IPS-15b (cell line): ENCODE measurements around the gene LDLRAP1.

ENCODE experiments used
- H3K27me3 ChIP-seq: one replicate; pipeline ENCODE4 v1.6.1; 2013; ENCODE audit warnings: low read length; ENCODE audit not compliant: control insufficient read depth, insufficient read depth
- H3K36me3 ChIP-seq: one replicate; pipeline ENCODE4 v1.6.1; 2013; ENCODE audit warnings: low read length; ENCODE audit not compliant: control insufficient read depth, insufficient read depth
- H3K4me1 ChIP-seq: one replicate; pipeline ENCODE4 v1.6.1; 2013; ENCODE audit warnings: mild to moderate bottlenecking, low read length; ENCODE audit not compliant: control insufficient read depth, insufficient read depth
- H3K4me3 ChIP-seq: one replicate; pipeline ENCODE4 v1.5.1; 2013; ENCODE audit warnings: low read depth, low read length
- H3K9ac ChIP-seq: one replicate; pipeline ENCODE4 v1.6.1; 2013; ENCODE audit warnings: low read depth, mild to moderate bottlenecking, low read length
- H3K9me3 ChIP-seq: one replicate; pipeline ENCODE4 v1.6.1; 2013; ENCODE audit warnings: mild to moderate bottlenecking, low read length; ENCODE audit not compliant: control insufficient read depth, insufficient read depth

Gene LDLRAP1

DNA sequence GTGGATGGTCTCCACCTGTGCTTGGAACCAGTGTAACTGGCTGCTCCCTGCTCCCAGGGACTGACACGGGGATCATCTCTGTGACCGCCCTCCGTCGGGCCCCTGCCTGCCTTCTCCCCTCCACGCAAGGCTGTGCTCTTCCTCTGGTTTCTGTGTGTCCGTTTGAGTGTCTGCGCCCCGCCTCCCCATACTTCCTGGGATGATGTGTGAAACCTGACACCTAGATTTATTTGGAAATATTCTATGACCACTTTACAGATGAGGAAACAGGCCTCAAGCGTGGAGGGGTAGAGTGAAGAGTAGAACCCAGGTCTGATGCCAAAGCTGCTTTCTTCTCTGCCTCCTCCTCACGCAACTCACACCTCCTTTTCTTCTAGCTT, 24.3 kb downstream of the LDLRAP1 start:
- Histone ChIP-seq H3K36me3 (peaks cover 6% of the 10 kb centered on the region), H3K4me1 (peaks cover 16% of the 10 kb centered on the region), H3K4me3 (no peak overlapping the region), H3K27me3 (no peaks in the 10 kb centered on the region), H3K9ac (no peak overlapping the region), H3K9me3 (no peaks in the 10 kb centered on the region)

DNA sequence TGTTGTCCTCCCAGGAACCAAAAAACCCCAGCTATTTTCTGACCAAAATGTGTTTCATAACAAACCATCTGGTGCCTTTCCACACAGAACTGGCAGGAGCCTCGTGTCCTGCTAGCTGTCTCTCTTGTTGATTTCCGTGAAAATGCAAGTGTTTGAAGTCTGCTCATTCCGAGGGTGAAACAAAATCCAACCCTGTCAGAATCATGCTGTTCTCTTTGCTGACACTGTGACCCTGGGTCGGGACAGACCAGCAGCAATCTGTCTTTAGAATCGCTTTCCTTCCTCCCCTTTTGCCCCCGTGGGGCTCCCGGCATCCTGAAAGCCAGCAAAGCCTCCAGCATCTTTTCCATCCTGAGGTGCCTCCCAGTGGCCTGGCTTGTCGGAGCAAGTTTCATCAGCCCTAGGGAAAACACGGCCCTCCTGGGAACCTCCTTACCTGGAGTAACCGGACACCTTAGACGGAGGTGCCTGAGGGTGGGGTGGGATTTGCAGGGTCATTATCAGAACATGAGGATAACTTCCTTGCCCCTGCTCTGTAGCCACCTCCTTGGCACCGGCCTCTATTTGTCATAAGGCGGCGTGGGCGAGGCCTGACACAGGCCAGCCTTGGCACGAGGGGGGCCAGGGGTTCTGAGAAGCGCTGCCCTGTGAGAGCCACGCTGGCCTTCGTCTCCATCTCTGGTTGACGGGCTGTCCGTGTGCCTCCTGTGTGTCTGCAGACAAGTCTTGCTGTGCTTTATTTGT, 24.9 kb downstream of the LDLRAP1 start:
- H3K9me3 ChIP-seq = no peaks in the 10 kb centered on the region
- H3K4me1 ChIP-seq = peaks cover 18% of the 10 kb centered on the region
- no peaks in the 10 kb centered on the region for H3K27me3 ChIP-seq
- H3K9ac ChIP-seq = peak overlapping the region; percentile 5
- H3K36me3 ChIP-seq = peaks cover 6% of the 10 kb centered on the region
- no peak overlapping the region for H3K4me3 ChIP-seq

DNA sequence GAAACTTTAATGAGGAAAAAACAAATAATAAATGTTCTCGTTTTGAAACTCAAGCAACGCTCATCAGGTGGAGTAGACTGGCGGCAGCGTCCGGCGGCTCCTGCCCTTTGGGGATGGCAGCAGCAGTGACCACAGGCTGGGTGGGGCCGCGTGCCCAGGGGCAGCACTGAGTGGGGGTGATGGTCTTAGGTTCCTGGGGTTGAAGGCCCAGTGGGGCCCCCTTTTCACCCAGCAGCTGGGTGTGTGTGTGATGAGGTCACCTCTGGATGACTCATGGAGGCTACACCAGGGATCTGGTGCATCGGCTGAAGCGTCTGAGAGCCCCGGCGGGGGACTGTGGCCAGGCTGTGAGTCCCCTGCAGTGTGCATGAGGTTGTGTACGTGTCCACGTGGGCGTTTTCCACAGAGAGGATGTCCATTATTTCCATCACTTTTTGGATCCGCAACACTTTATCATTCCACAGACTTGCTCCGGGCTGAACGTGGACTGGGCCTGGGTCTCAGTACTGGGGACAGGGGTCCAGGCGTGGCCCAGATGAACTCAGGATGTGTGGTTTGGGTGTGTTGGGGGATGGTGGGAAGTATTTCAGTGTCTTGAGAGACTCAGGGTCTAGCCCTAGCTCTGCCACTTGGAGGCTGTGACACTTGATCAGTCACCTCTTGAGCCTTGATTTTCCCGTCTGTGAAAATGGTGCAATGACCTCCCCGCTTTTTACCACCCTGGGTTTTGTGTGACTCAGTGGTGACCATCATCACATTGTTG, 25.6 kb downstream of the LDLRAP1 start:
- Histone ChIP-seq H3K36me3 (peaks cover 1% of the 10 kb centered on the region), H3K4me1 (peaks cover 18% of the 10 kb centered on the region), H3K9ac (peak overlapping the region; percentile 5), H3K27me3 (no peaks in the 10 kb centered on the region), H3K9me3 (no peaks in the 10 kb centered on the region), H3K4me3 (no peak overlapping the region)

DNA sequence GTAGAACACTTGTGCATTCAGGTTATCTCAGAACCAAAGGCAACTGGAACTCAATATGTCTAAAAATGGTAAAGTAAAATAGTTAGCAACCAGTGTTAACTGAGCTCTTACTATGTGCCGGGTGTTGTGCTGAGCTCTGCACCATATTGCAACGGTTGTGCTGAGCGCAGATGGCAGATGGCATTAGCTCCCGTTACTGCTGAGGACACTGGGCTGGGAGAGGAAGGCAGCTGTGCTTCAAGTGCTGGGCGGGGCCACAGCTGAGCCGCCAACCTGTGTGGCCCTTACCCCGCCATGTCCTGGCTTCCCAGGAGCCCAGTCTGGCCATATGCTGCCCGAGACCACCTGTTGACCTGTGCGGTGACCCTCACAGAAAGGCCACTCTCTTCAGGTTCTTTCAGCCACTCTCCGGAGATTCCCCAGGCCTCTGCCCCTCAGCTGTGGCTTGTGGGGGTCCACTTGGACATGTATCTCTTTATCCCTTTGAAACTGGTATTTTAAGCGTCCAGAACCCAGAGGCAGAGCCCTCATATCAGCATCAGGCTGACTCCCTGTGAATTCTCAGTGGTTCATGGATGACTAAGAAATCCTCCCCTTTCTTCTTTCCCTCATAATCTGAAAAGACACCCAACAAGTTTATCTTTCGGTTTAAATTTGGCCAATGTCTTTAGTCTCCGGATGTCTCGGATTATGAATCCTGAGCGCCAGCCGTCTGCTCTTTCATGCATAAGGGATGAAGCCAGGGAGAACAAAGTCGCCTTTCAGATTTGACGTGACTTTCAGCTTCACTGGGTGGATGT, 26.4 kb downstream of the LDLRAP1 start:
- Histone ChIP-seq H3K27me3 (no peaks in the 10 kb centered on the region), H3K4me1 (peaks cover 18% of the 10 kb centered on the region), H3K9me3 (no peaks in the 10 kb centered on the region), H3K4me3 (no peak overlapping the region), H3K36me3 (no peaks in the 10 kb centered on the region), H3K9ac (no peak overlapping the region)

DNA sequence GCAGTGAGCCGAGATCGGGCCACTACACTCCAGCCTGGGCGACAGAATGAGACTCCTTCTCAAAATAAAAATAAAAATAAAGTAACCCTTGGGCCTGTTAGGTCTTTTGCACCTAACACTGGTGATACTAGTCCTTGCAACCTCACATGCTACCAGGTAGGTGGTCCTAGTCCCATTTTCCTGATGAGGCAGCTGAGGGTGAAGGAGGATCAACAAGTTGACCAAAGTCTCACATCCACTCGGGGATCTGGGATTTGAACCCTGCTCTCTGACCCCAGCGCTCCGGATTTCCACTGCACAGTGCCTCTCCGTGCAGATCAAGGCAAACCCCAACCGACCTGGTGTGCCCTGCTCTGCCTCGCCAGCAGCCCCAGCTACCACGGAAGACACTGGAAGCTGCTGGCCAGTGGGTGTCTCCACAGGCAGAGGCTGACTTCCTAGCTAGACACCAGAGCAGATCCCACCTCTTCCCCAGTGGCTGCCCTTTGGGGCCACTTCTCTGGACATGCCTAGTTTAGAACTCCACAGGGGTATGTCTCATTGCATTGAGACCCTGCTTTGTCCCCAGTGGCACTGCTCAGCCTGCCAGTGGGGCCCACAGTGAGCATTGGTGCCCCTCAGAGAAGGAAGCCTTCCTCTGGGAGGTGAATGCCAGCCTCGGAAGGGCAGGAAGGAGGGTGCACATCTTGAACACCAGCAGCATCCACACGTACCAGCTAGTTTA, 27.6 kb downstream of the LDLRAP1 start:
- H3K4me3 ChIP-seq = no peak overlapping the region
- H3K4me1 ChIP-seq = peaks cover 17% of the 10 kb centered on the region
- H3K36me3 ChIP-seq = no peaks in the 10 kb centered on the region
- no peaks in the 10 kb centered on the region for H3K27me3 ChIP-seq
- H3K9me3 ChIP-seq = no peaks in the 10 kb centered on the region
- H3K9ac ChIP-seq = no peak overlapping the region

DNA sequence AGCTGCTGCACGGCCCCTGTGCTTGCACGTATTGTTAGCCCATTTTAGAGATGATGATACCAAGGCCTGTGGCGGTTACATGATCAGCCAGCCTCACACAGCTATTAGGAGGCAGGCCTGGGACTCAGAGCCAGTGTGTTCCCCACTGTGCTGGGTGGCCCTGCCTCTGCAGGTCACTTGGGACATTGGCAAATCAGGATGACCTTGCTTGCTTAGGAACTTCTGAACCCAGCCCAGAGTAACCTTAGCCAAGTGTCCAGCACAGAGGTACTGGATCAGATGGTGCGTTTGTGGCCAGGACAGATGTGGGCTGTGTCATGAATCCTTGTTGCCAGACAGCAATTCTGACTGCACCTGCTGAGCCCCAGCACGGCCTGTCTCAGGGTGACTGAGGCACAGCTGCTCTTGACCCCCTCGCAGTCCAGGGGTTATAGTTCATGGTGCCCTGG, 28.1 kb downstream of the LDLRAP1 start:
- Histone ChIP-seq H3K9ac (no peak overlapping the region), H3K9me3 (no peaks in the 10 kb centered on the region), H3K4me3 (no peak overlapping the region), H3K27me3 (no peaks in the 10 kb centered on the region), H3K36me3 (no peaks in the 10 kb centered on the region), H3K4me1 (peaks cover 14% of the 10 kb centered on the region)

DNA sequence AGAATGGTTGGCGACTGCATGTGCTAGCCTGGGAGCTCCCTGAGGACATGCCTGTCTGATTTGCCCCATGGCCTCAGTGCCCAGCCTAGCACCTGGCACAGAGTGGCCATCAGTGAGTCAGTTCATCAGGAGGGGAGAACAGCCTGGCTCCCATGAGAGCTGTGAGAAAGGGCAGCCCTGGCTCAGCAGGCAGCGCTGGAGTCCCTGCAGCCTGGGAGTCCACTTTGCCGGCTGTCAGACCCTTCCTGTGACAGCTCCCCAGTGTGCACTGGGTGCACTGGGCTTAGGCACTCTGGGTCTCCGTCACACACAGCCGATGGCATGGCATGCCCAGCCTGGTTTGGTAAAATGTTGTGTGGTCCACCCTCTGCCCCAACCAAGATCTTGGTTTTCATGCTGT, 28.7 kb downstream of the LDLRAP1 start:
- Histone ChIP-seq H3K9ac (no peak overlapping the region), H3K36me3 (no peaks in the 10 kb centered on the region), H3K4me3 (no peak overlapping the region), H3K4me1 (peaks cover 15% of the 10 kb centered on the region), H3K9me3 (no peaks in the 10 kb centered on the region), H3K27me3 (no peaks in the 10 kb centered on the region)

DNA sequence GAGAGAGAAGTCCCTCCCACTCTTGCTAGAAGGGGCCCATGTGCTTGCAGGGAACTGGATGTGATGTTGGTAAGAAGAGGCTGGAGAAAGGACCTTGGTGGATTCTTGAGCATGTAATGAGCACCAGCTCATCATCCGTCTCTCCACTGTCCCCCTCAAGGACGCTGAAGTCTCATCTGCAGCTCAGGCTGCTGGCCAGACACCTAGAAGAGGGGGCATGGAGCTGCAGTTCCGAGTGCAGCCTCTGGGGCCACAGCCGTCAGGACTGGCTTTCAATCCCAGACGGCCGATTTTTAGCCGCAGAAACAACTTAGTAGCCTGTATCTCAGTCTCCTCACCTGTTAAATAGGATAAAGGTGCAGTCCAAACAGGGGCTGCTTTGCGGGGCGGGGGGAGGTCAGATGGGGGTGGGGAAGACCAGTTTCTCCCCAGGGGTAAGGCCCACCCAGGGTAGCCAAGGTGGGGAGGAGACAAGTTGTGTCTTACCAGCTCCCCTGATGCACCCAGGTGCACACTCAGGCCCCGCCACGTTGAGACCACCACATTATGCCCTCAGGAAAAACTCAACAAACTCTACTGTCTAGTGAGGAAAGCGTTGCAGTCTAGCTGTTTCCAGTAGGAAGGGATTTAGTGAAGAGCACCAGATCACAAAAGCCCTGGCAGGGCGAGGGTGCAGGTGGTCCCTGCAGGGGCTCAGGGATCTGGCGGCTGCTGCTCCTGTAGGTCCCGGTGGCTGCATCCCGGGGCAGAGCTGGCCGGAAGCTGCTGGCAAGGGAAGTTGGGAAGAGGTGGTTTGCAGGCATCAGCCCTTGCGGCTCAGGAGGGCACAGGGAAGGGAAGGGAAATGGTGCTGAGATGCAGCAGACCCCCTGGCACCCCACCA, 29.5 kb downstream of the LDLRAP1 start:
- no peaks in the 10 kb centered on the region for H3K36me3 ChIP-seq
- no peaks in the 10 kb centered on the region for H3K9me3 ChIP-seq
- no peak overlapping the region for H3K9ac ChIP-seq
- H3K27me3 ChIP-seq = no peaks in the 10 kb centered on the region
- no peak overlapping the region for H3K4me3 ChIP-seq
- peaks cover 17% of the 10 kb centered on the region for H3K4me1 ChIP-seq

DNA sequence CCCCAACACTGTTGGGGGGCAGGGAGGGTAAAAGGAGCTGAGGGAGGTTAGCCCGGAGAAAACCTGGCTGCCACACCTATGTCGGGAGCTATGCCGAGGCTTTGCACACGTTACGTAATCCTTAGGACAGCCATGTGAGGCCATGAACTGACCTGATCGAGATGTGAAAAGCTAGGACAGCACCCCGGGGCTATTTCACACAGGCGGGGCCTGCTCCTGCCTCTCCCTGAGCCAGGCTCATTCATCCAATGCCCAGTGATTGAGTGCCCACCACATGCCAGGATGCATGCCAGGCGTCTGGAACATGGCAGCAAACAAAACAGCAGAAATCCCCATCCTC, 30.2 kb downstream of the LDLRAP1 start:
- Histone ChIP-seq H3K9ac (no peak overlapping the region), H3K36me3 (no peaks in the 10 kb centered on the region), H3K4me1 (peaks cover 14% of the 10 kb centered on the region), H3K27me3 (no peaks in the 10 kb centered on the region), H3K4me3 (no peak overlapping the region), H3K9me3 (no peaks in the 10 kb centered on the region)

DNA sequence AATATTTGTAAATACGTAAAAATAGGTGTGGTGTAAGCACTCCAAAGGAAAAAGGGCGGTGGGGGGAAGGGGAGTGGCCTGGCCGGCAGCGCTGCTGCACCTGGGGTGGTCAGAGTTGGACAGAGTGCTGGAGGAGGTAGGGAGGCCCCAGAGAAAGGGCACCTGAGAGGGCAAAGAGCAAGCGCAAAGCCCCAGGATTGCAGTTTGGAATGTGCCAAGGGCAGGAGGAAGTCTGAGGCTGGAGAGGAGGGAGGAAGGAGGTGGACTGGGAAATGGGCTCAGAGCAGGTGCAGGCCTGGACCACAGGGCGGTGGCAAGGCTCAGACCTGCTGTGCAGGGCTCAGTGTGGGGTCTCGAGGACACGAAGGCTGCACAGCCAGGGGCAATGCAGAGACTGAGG, 30.6 kb downstream of the LDLRAP1 start:
- Histone ChIP-seq H3K4me3 (no peak overlapping the region), H3K4me1 (peaks cover 14% of the 10 kb centered on the region), H3K9ac (no peak overlapping the region), H3K36me3 (no peaks in the 10 kb centered on the region), H3K9me3 (no peaks in the 10 kb centered on the region), H3K27me3 (no peaks in the 10 kb centered on the region)

DNA sequence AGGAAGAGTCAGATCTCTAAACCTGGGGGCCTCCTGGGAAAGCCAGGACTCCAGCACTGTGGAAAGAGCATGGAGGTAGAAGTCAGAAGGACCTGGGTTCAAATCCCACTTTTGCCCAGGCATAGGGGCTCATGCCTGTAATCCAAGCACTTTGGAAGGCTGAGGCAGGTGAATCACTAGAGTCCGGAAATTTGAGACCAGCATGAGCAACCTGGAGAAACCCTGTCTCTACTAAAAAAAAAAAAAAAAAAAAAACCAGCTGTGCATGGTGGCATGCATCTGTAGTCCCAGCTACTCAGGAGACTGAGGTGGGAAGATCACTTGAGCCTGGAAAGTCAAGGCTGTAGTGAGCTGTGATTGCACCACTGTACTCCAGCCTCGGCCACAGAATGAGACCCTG, 31.8 kb downstream of the LDLRAP1 start:
- H3K9me3 ChIP-seq = no peaks in the 10 kb centered on the region
- H3K4me1 ChIP-seq = peaks cover 12% of the 10 kb centered on the region
- H3K9ac ChIP-seq = no peak overlapping the region
- no peaks in the 10 kb centered on the region for H3K27me3 ChIP-seq
- no peaks in the 10 kb centered on the region for H3K36me3 ChIP-seq
- no peak overlapping the region for H3K4me3 ChIP-seq
